SK-N-SH (cell line): ENCODE measurements around the gene KLHL35. TPM values are rescaled to one million over a fixed set of nuclear protein-coding genes. Genes with fewer than 3 reads are reported as not detected.

ENCODE experiments used
- CTCF ChIA-PET: fragments of 300-600, 350-600 bp; formaldehyde crosslinking; extraction: SDS; loops from one replicate; lab custom pipeline; 2021; lab: Yijun Ruan, JAX
- POLR2A ChIA-PET: fragments of 350-600 bp; sonication (Branson Sonifier 250); formaldehyde crosslinking; extraction: SDS; loops from one replicate; lab custom pipeline; 2020; ENCODE audit warnings: antibody characterized with exemption, inconsistent platforms; lab: Yijun Ruan, JAX
- DNase-seq: peaks from one replicate; pipeline ENCODE4 v3.0.0; 2012
- H2AFZ ChIP-seq: fragments of 200-600 bp; sonication (generic); 2 replicates; pipeline ENCODE4 v1.8.1; 2016; ENCODE audit warnings: antibody characterized with exemption, mild to moderate bottlenecking, low read depth
- H3F3A ChIP-seq: fragments of 200-600 bp; sonication (generic); replicated peaks from 2 replicates; pipeline ENCODE3; 2016; ENCODE audit warnings: antibody characterized with exemption, mild to moderate bottlenecking; ENCODE audit not compliant: insufficient read depth
- H3K27ac ChIP-seq, 2 experiments: fragments of 200-500 bp in 1 of 2; fragments of 200-600 bp in 1 of 2; sonication (Bioruptor generic) in 1 of 2; sonication (generic), shearing (Covaris generic) in 1 of 2; 2 replicates each; pipeline versions ENCODE4 v1.5.1 to v1.6.1; 2014 to 2016; ENCODE audit warnings: low read depth in 2 of 2, inconsistent platforms in 1 of 2, low read length in 1 of 2, mild to moderate bottlenecking in 1 of 2, mixed read lengths in 1 of 2
- H3K27me3 ChIP-seq: fragments of 200-600 bp; sonication (generic), shearing (Covaris generic); 2 replicates; pipeline ENCODE4 v1.6.1; 2016; ENCODE audit warnings: mixed run types; ENCODE audit not compliant: insufficient read depth
- H3K36me3 ChIP-seq, 2 experiments: fragments of 200-500 bp in 1 of 2; fragments of 200-600 bp in 1 of 2; sonication (Bioruptor generic) in 1 of 2; sonication (generic) in 1 of 2; replicated peaks in 1 of 2; 2 replicates each; pipeline versions ENCODE3 to v1.5.1; 2014 to 2016; ENCODE audit warnings: low read length in 1 of 2, mild to moderate bottlenecking in 1 of 2; ENCODE audit not compliant: insufficient read depth in 2 of 2, control insufficient read depth in 1 of 2
- H3K4me1 ChIP-seq, 2 experiments: fragments of 200-500 bp in 1 of 2; fragments of 200-600 bp in 1 of 2; sonication (Bioruptor generic) in 1 of 2; sonication (generic), shearing (Covaris generic) in 1 of 2; 2 replicates each; pipeline versions ENCODE4 v1.5.1 to v1.6.1; 2014 to 2016; ENCODE audit warnings: low read depth in 1 of 2, low read length in 1 of 2, mixed run types in 1 of 2; ENCODE audit not compliant: insufficient read depth in 2 of 2, control insufficient read depth in 1 of 2
- H3K4me2 ChIP-seq: fragments of 200-600 bp; sonication (generic), shearing (Covaris generic); 2 replicates; pipeline ENCODE4 v1.6.1; 2017; ENCODE audit warnings: mixed run types
- H3K4me3 ChIP-seq, 2 experiments: fragments of 200-500 bp in 1 of 2; fragments of 200-600 bp in 1 of 2; sonication (Bioruptor generic) in 1 of 2; sonication (generic), shearing (Covaris generic) in 1 of 2; 2 replicates each; pipeline versions ENCODE4 v1.5.1 to v1.8.1; 2014 to 2016; ENCODE audit warnings: low read depth in 2 of 2, inconsistent platforms in 1 of 2, low read length in 1 of 2, mild to moderate bottlenecking in 1 of 2, mixed read lengths in 1 of 2, moderate library complexity in 1 of 2
- H3K79me2 ChIP-seq: fragments of 200-600 bp; sonication (generic); 2 replicates; pipeline ENCODE4 v1.8.1; 2017; ENCODE audit warnings: mild to moderate bottlenecking; ENCODE audit not compliant: insufficient read depth
- H3K9ac ChIP-seq: fragments of 200-600 bp; sonication (generic); 2 replicates; pipeline ENCODE4 v1.6.1; 2017; ENCODE audit warnings: mixed run types
- H3K9me2 ChIP-seq: fragments of 200-600 bp; sonication (generic); 2 replicates; pipeline ENCODE4 v1.6.1; 2017; ENCODE audit warnings: mixed run types
- H3K9me3 ChIP-seq: fragments of 200-600 bp; sonication (generic); 2 replicates; pipeline ENCODE4 v1.6.1; 2017; ENCODE audit warnings: mixed run types, mild to moderate bottlenecking, moderate library complexity
- H4K20me1 ChIP-seq: fragments of 200-600 bp; sonication (generic); 2 replicates; pipeline ENCODE4 v1.6.1; 2017; ENCODE audit warnings: mild to moderate bottlenecking, mixed run types; ENCODE audit not compliant: insufficient read depth
- EP300 ChIP-seq, 2 experiments: IDR thresholded peaks; 2 replicates each; pipeline versions ENCODE4 v1.4.0 to v1.6.1; 2012; ENCODE audit warnings: borderline replicate concordance in 1 of 2, low read depth in 1 of 2, low read length in 1 of 2
- FOXJ3 ChIP-seq: sonication (generic); formaldehyde crosslinking; IDR thresholded peaks from 2 replicates; pipeline ENCODE4 v1.5.1; 2020; ENCODE audit warnings: mild to moderate bottlenecking, missing genetic modification reagents
- FOXM1 ChIP-seq: IDR thresholded peaks from 2 replicates; pipeline ENCODE4 v1.4.0; 2012; ENCODE audit warnings: low read depth, mild to moderate bottlenecking
- GABPA ChIP-seq: IDR thresholded peaks from 2 replicates; pipeline ENCODE4 v1.4.0; 2012; ENCODE audit warnings: low read depth, mild to moderate bottlenecking
- GATA2 ChIP-seq: sonication (generic); formaldehyde crosslinking; IDR thresholded peaks from 2 replicates; pipeline ENCODE4 v1.5.0; 2020; ENCODE audit warnings: mild to moderate bottlenecking, missing genetic modification reagents
- MXI1 ChIP-seq: IDR thresholded peaks from 2 replicates; pipeline ENCODE4 v1.6.1; 2012; ENCODE audit warnings: mild to moderate bottlenecking, low read depth, low read length, improper control_type of control experiment
- NFIC ChIP-seq: IDR thresholded peaks from 2 replicates; pipeline ENCODE4 v1.4.0; 2012; ENCODE audit warnings: borderline replicate concordance
- NRF1 ChIP-seq: IDR thresholded peaks from 2 replicates; pipeline ENCODE4 v1.6.1; 2012; ENCODE audit warnings: low read depth, mild to moderate bottlenecking, low read length
- PBX3 ChIP-seq: IDR thresholded peaks from 2 replicates; pipeline ENCODE4; 2012
- RAD21 ChIP-seq: IDR thresholded peaks from 2 replicates; pipeline ENCODE4 v1.6.1; 2012; ENCODE audit warnings: mild to moderate bottlenecking, low read length
- RCOR1 ChIP-seq: fragments of 150-350 bp; IDR thresholded peaks from 2 replicates; pipeline ENCODE4 v1.6.1; 2017; ENCODE audit warnings: antibody characterized with exemption, low read length
- REST ChIP-seq: IDR thresholded peaks from 2 replicates; pipeline ENCODE4 v1.6.1; 2012; ENCODE audit warnings: mild to moderate bottlenecking, low read depth, low read length, moderate library complexity
- RFX5 ChIP-seq: IDR thresholded peaks from 2 replicates; pipeline ENCODE4 v1.6.1; 2012; ENCODE audit warnings: mild to moderate bottlenecking, improper control_type of control experiment, low read length
- SMC3 ChIP-seq: IDR thresholded peaks from 2 replicates; pipeline ENCODE4 v1.6.1; 2012; ENCODE audit warnings: low read depth, low read length, improper control_type of control experiment
- TAF1 ChIP-seq: IDR thresholded peaks from 2 replicates; pipeline ENCODE4 v1.6.1; 2012; ENCODE audit warnings: low read depth, mild to moderate bottlenecking, low read length, moderate library complexity, borderline replicate concordance
- TCF12 ChIP-seq: IDR thresholded peaks from 2 replicates; pipeline ENCODE4 v1.4.0; 2012
- TEAD4 ChIP-seq: IDR thresholded peaks from 2 replicates; pipeline ENCODE4 v1.4.0; 2012; ENCODE audit warnings: mild to moderate bottlenecking, borderline replicate concordance; ENCODE audit not compliant: insufficient read depth
- YY1 ChIP-seq: IDR thresholded peaks from 2 replicates; pipeline ENCODE4 v1.4.0; 2012; ENCODE audit warnings: low read depth, mild to moderate bottlenecking
- WGBS: methylation state at CpG from one replicate; pipeline ENCODE4 v1.1.6; 2017; ENCODE audit warnings: low lambda C conversion rate; 5-methylcytosine and 5-hydroxymethylcytosine counted together
- polyA plus RNA-seq, 3 experiments: library from polyadenylated mRNA; depleted of rRNA; stranded (reverse); fragments of >200 nt; gene quantifications; 2 replicates each; pipeline ENCODE4 v1.2.3, GENCODE V29; 2012

Gene KLHL35
- polyA plus RNA-seq, 1 of the 3 experiments (the other 2 are of a cell fraction), result 1.7 TPM

DNA sequence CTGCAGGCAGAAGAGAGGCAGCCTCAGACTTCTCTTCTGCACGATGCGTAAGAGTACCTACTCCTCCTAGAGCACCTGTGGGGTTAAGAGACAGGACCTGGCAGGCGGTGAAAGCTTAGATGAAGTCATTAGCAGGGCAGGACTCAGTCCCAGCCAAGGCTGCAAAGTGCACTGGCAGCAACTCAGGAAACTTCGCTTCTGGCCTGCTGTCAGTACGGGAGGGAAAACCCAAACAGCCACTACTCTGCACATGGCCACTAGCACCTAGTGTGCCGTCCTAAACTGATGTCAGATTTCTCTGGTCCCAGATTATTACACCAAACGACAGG, 8.8 kb upstream of the KLHL35 start:
- no peaks in the 10 kb centered on the region for H3K9me2 ChIP-seq
- peaks cover 0 to 2% of the 10 kb centered on the region in 2 experiments; a peak in 1 of 4 replicates for H3K4me1 ChIP-seq
- H2AFZ ChIP-seq, result no peak overlapping the region
- no peaks in the 10 kb centered on the region for H3K27me3 ChIP-seq
- H3K79me2 ChIP-seq, result no peaks in the 10 kb centered on the region
- H3K4me2 ChIP-seq, result no peak overlapping the region
- no peak for DNase-seq
- WGBS, result 73% methylated on average over 5 of the region's 7 CpGs
- CTCF ChIA-PET, result interaction anchor here (1.0 to 8.5 kb wide), 5 partner anchors 16 to 86 kb away, joined by 4 to 275 read pairs (median 6); partner anchors contain the start of gene GDPD5
- H3K9ac ChIP-seq, result no peak overlapping the region
- H3K27ac ChIP-seq, result no peak overlapping the region
- POLR2A ChIA-PET, result interaction anchor here (0.8 kb wide), 1 partner anchor 10 kb away, joined by 3 read pairs; no protein-coding TSS in a partner anchor
- no peak overlapping the region for H3K4me3 ChIP-seq
- H3F3A ChIP-seq, result no peaks in the 10 kb centered on the region
- TF ChIP-seq GABPA, result no peak
- TF ChIP-seq NFIC, result no peak
- no peak for TF ChIP-seq MXI1
- TF ChIP-seq RFX5, result no peak
- no peak for TF ChIP-seq YY1
- no peak for TF ChIP-seq FOXJ3 (CRISPR knock-in tag)
- TF ChIP-seq PBX3, result no peak
- no peak for TF ChIP-seq TAF1
- no peak for TF ChIP-seq TCF12
- no peak for TF ChIP-seq FOXM1
- no peak for TF ChIP-seq TEAD4
- no peak for TF ChIP-seq RCOR1
- TF ChIP-seq NRF1, result no peak
- H4K20me1 ChIP-seq, result no peaks in the 10 kb centered on the region
- H3K36me3 ChIP-seq, result no peaks in the 10 kb centered on the region
- no peaks in the 10 kb centered on the region for H3K9me3 ChIP-seq

- Histone ChIP-seq H3K4me3 (no peak overlapping the region), H3F3A (no peaks in the 10 kb centered on the region), H3K4me2 (no peak overlapping the region), H3K36me3 (no peaks in the 10 kb centered on the region), H3K9ac (no peak overlapping the region), H3K4me1 (peaks cover 0 to 2% of the 10 kb centered on the region in 2 experiments; a peak in 1 of 4 replicates), H3K27ac (no peak overlapping the region), H3K79me2 (no peaks in the 10 kb centered on the region), H4K20me1 (no peaks in the 10 kb centered on the region), H3K27me3 (no peaks in the 10 kb centered on the region), H2AFZ (no peak overlapping the region), H3K9me3 (no peaks in the 10 kb centered on the region), H3K9me2 (no peaks in the 10 kb centered on the region)
- no peak for DNase-seq
- ChIA-PET CTCF (interaction anchor here (0.7 to 8.5 kb wide), 7 partner anchors 9 to 86 kb away, joined by 3 to 275 read pairs (median 6); partner anchors contain the start of gene GDPD5), POLR2A (interaction anchor here (0.8 kb wide), 1 partner anchor 10 kb away, joined by 3 read pairs; no protein-coding TSS in a partner anchor)
- no peak for TF ChIP-seq RAD21
- TF ChIP-seq NFIC, result no peak
- TF ChIP-seq SMC3, result no peak
- no peak for TF ChIP-seq GATA2 (CRISPR knock-in tag)
- TF ChIP-seq MXI1, result no peak
- TF ChIP-seq FOXM1, result no peak
- TF ChIP-seq YY1, result no peak
- no peak for TF ChIP-seq REST
- TF ChIP-seq EP300 (IDR thresholded peaks at IDR 0.05; ENCODE audit: borderline replicate concordance in 1 of 2, low read depth in 1 of 2, low read length in 1 of 2), result no peak
- 85% methylated on average over 4 of the region's 27 CpGs for WGBS
Observed at GRCh38 chr11:75440960-75441803, 8.2 kb upstream of the KLHL35 start.
